GM23248 (cell line): ENCODE data around the gene CASQ1. TPM values are rescaled to one million over a fixed set of nuclear protein-coding genes. Genes with fewer than 3 reads are reported as not detected.

Experiments
- DNase-seq: peaks from one replicate; pipeline ENCODE4 v3.0.0-alpha.2; 2015
- H2AFZ ChIP-seq: fragments of 200-600 bp; sonication (generic); 2 replicates; pipeline ENCODE4 v1.6.1; 2016; ENCODE audit warnings: antibody characterized with exemption
- H3F3A ChIP-seq: fragments of 200-600 bp; sonication (generic); 2 replicates; pipeline ENCODE4 v1.6.1; 2016; ENCODE audit warnings: mild to moderate bottlenecking, antibody characterized with exemption, mixed run types; ENCODE audit not compliant: insufficient read depth
- H3K27ac ChIP-seq: fragments of 200-600 bp; sonication (generic); 2 replicates; pipeline ENCODE4 v1.5.1; 2016; ENCODE audit warnings: mild to moderate bottlenecking
- H3K27me3 ChIP-seq: fragments of 200-600 bp; sonication (generic); replicated peaks from 2 replicates; pipeline ENCODE4 v1.6.1; 2016; ENCODE audit warnings: mild to moderate bottlenecking; ENCODE audit not compliant: insufficient read depth
- H3K36me3 ChIP-seq: fragments of 200-600 bp; sonication (generic); 2 replicates; pipeline ENCODE4 v1.6.1; 2016; ENCODE audit warnings: low read depth, mild to moderate bottlenecking
- H3K4me1 ChIP-seq: fragments of 200-600 bp; sonication (generic); 2 replicates; pipeline ENCODE4 v1.6.1; 2016; ENCODE audit warnings: mild to moderate bottlenecking; ENCODE audit not compliant: insufficient read depth
- H3K4me2 ChIP-seq: fragments of 200-600 bp; sonication (generic); one replicate; pipeline ENCODE4 v1.6.1; 2016; ENCODE audit warnings: mild to moderate bottlenecking; ENCODE audit not compliant: unreplicated experiment
- H3K4me3 ChIP-seq: fragments of 200-600 bp; sonication (generic); 2 replicates; pipeline ENCODE4 v1.5.1; 2016; ENCODE audit warnings: mild to moderate bottlenecking
- H3K79me2 ChIP-seq: fragments of 200-600 bp; sonication (generic); 2 replicates; pipeline ENCODE4 v1.6.1; 2016; ENCODE audit warnings: mild to moderate bottlenecking; ENCODE audit not compliant: insufficient read depth
- H3K9ac ChIP-seq: fragments of 200-600 bp; sonication (generic); 2 replicates; pipeline ENCODE4 v1.6.1; 2016; ENCODE audit warnings: mild to moderate bottlenecking
- H3K9me2 ChIP-seq: fragments of 200-600 bp; sonication (generic); 2 replicates; pipeline ENCODE4 v1.6.1; 2016; ENCODE audit warnings: mixed run types, mild to moderate bottlenecking, moderate library complexity; ENCODE audit not compliant: insufficient read depth
- H3K9me3 ChIP-seq: fragments of 200-600 bp; sonication (generic); one replicate; pipeline ENCODE4 v1.6.1; 2017; ENCODE audit warnings: low read depth
- H4K20me1 ChIP-seq: fragments of 200-600 bp; sonication (generic); 2 replicates; pipeline ENCODE4 v1.6.0; 2016; ENCODE audit not compliant: insufficient read depth
- EZH2 ChIP-seq: fragments of 200-600 bp; sonication (generic); IDR thresholded peaks from 2 replicates; pipeline ENCODE4 v1.6.1; 2018; ENCODE audit warnings: antibody characterized with exemption, mild to moderate bottlenecking; ENCODE audit not compliant: insufficient read depth, poor library complexity, severe bottlenecking
- EZH2phosphoT487 ChIP-seq: fragments of 200-600 bp; sonication (generic); IDR thresholded peaks from 2 replicates; pipeline ENCODE4 v1.6.1; 2018; ENCODE audit warnings: antibody characterized with exemption, moderate library complexity, mild to moderate bottlenecking, low read depth; ENCODE audit not compliant: insufficient read depth
- WGBS, 2 experiments: methylation state at CpG; one replicate each; pipeline ENCODE4 v1.1.6; 2015 to 2017; ENCODE audit warnings: low lambda C conversion rate in 2 of 2, low coverage in 1 of 2; ENCODE audit errors: missing lambda C conversion rate in 2 of 2; 5-methylcytosine and 5-hydroxymethylcytosine counted together
- in situ Hi-C: fragments of 300-500 bp; cut with MboI; formaldehyde crosslinking; loops from 2 replicates; pipeline ENCODE4 v1.15.0; 2020
- polyA plus RNA-seq: library from polyadenylated mRNA; unstranded; fragments of >200 nt; fragmentation: Nextera tagmentation; extraction: Ambion mirVana; gene quantifications from 2 replicates; pipeline ENCODE4 v1.2.1, GENCODE V29; 2016
- total RNA-seq: library from RNA; depleted of rRNA; stranded (reverse); fragments of >200 nt; shearing (Covaris generic); gene quantifications from 2 replicates; pipeline ENCODE4 v1.2.3, GENCODE V29; 2014

Gene CASQ1
- total and polyA plus RNA-seq, 2 experiments from 2014 or later, result 0.11 TPM; not detected in 1

- H3K36me3 ChIP-seq, result peaks cover 40% of the 10 kb centered on the region
- no peaks in the 10 kb centered on the region for H3K9me2 ChIP-seq
- H3K27ac ChIP-seq, result peak overlapping the region; percentile 93
- H3K4me1 ChIP-seq, result peaks cover 45% of the 10 kb centered on the region
- TF ChIP-seq EZH2 (no peak), EZH2phosphoT487 (no peak)
- no peaks in the 10 kb centered on the region for H4K20me1 ChIP-seq
- H3K79me2 ChIP-seq, result peaks cover 73% of the 10 kb centered on the region
- WGBS, 2 experiments, result 27 to 30% methylated on average over 6 of the region's 6 CpGs
- peaks cover 55% of the 10 kb centered on the region for H3F3A ChIP-seq
- peak overlapping the region; percentile 94 for H3K9ac ChIP-seq
- no peaks in the 10 kb centered on the region for H3K9me3 ChIP-seq
- in situ Hi-C loops, result no loop called here
- no peaks in the 10 kb centered on the region for H3K27me3 ChIP-seq
- H3K4me2 ChIP-seq, result peak overlapping the region; percentile 92
- no peak overlapping the region for H2AFZ ChIP-seq
- H3K4me3 ChIP-seq, result peak overlapping the region; percentile 81
- peak; percentile 57 for DNase-seq
These were observed 18.4 kb downstream of the CASQ1 start for GRCh38 chr1:160208557-160209320.

GRCh38 chr1:160209321-160210046, 19.1 kb downstream of the CASQ1 start:
- H4K20me1 ChIP-seq, result no peaks in the 10 kb centered on the region
- 45 to 54% methylated on average over 6 to 7 of the region's 7 CpGs for WGBS, 2 experiments
- no peak overlapping the region for H2AFZ ChIP-seq
- H3K9me3 ChIP-seq, result no peaks in the 10 kb centered on the region
- peak overlapping the region; percentile 81 for H3K4me3 ChIP-seq
- H3K79me2 ChIP-seq, result peaks cover 81% of the 10 kb centered on the region
- peak overlapping the region; percentile 94 for H3K9ac ChIP-seq
- DNase-seq, result peak; percentile 50
- peaks cover 50% of the 10 kb centered on the region for H3K4me1 ChIP-seq
- peaks cover 63% of the 10 kb centered on the region for H3F3A ChIP-seq
- peak overlapping the region; percentile 93 for H3K27ac ChIP-seq
- H3K9me2 ChIP-seq, result no peaks in the 10 kb centered on the region
- in situ Hi-C loops, result no loop called here
- no peak for TF ChIP-seq EZH2phosphoT487
- TF ChIP-seq EZH2, result no peak
- no peaks in the 10 kb centered on the region for H3K27me3 ChIP-seq
- peaks cover 47% of the 10 kb centered on the region for H3K36me3 ChIP-seq
- peak overlapping the region; percentile 92 for H3K4me2 ChIP-seq

GRCh38 chr1:160210561-160210960, 20.2 kb downstream of the CASQ1 start:
- no peaks in the 10 kb centered on the region for H4K20me1 ChIP-seq
- 80 to 83% methylated on average over 5 of the region's 5 CpGs for WGBS, 2 experiments
- no peaks in the 10 kb centered on the region for H3K9me3 ChIP-seq
- H3K79me2 ChIP-seq, result peaks cover 79% of the 10 kb centered on the region
- H3K4me2 ChIP-seq, result no peak overlapping the region
- H2AFZ ChIP-seq, result no peak overlapping the region
- in situ Hi-C loops, result no loop called here
- peak overlapping the region; percentile 23 for H3K27ac ChIP-seq
- DNase-seq, result no peak
- H3K27me3 ChIP-seq, result no peaks in the 10 kb centered on the region
- H3F3A ChIP-seq, result peaks cover 74% of the 10 kb centered on the region
- H3K9me2 ChIP-seq, result no peaks in the 10 kb centered on the region
- H3K4me3 ChIP-seq, result no peak overlapping the region
- peaks cover 58% of the 10 kb centered on the region for H3K36me3 ChIP-seq
- no peak for TF ChIP-seq EZH2
- no peak for TF ChIP-seq EZH2phosphoT487
- H3K4me1 ChIP-seq, result peaks cover 47% of the 10 kb centered on the region
- no peak overlapping the region for H3K9ac ChIP-seq

DNA sequence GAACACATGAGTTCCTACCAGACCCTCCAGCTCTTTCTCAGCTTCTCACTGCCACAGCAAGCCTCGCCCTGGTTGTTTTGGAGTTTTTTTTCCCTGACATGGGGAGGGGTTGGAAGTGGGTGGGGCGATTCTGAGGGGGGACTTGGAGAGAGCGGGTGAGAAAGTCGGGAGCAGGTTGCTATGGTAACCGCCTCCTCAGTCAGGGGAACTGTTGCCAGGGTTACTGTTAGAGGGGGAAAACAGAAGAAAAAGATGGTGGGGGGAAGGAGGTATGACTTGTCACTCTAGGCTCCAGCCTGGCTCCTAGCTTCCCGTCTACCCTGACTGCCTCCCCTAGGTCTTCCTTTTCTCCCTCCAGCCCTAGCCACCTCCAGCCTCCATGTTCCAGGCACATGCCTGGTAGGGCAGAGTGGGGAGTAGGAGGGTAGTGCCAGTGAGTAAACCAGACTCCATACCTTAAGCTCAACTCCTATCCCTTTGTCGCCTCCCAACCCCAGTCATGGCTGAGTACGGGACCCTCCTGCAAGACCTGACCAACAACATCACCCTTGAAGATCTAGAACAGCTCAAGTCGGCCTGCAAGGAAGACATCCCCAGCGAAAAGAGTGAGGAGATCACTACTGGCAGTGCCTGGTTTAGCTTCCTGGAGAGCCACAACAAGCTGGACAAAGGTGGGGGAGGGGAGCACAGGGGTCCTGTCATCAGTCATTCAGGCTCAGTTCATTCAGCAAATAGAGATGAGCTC, 20.8 kb downstream of the CASQ1 start:
- DNase-seq, result peak; percentile 24
- no peaks in the 10 kb centered on the region for H3K27me3 ChIP-seq
- H3F3A ChIP-seq, result peaks cover 75% of the 10 kb centered on the region
- H3K9me2 ChIP-seq, result no peaks in the 10 kb centered on the region
- H3K9ac ChIP-seq, result 0 out of 2 replicates have a peak overlapping the region, but pooled peaks have one; percentile 7
- no peaks in the 10 kb centered on the region for H3K9me3 ChIP-seq
- in situ Hi-C loops, result no loop called here
- H3K36me3 ChIP-seq, result peaks cover 61% of the 10 kb centered on the region
- peaks cover 76% of the 10 kb centered on the region for H3K79me2 ChIP-seq
- peaks cover 52% of the 10 kb centered on the region for H3K4me1 ChIP-seq
- no peak overlapping the region for H2AFZ ChIP-seq
- H4K20me1 ChIP-seq, result no peaks in the 10 kb centered on the region
- no peak overlapping the region for H3K4me3 ChIP-seq
- TF ChIP-seq EZH2phosphoT487, result no peak
- no peak for TF ChIP-seq EZH2
- 79 to 86% methylated on average over 10 of the region's 10 CpGs for WGBS, 2 experiments
- no peak overlapping the region for H3K4me2 ChIP-seq
- peak overlapping the region; percentile 23 for H3K27ac ChIP-seq
